NCI-H82 treated with DMSO at 0.1 percent for 48 hours (cell line): ENCODE results near the gene PTPRN.
"Not testable (repeated sequence)": the region's sequence is repeated elsewhere in the genome, so short reads cannot be mapped to it uniquely, and the experiment has no call there.

Experiments
- DNase-seq: peaks from one replicate; lab custom pipeline; 2025; ENCODE audit not compliant: unreplicated experiment; lab: John Stamatoyannopoulos, UW

PTPRN gene

DNA sequence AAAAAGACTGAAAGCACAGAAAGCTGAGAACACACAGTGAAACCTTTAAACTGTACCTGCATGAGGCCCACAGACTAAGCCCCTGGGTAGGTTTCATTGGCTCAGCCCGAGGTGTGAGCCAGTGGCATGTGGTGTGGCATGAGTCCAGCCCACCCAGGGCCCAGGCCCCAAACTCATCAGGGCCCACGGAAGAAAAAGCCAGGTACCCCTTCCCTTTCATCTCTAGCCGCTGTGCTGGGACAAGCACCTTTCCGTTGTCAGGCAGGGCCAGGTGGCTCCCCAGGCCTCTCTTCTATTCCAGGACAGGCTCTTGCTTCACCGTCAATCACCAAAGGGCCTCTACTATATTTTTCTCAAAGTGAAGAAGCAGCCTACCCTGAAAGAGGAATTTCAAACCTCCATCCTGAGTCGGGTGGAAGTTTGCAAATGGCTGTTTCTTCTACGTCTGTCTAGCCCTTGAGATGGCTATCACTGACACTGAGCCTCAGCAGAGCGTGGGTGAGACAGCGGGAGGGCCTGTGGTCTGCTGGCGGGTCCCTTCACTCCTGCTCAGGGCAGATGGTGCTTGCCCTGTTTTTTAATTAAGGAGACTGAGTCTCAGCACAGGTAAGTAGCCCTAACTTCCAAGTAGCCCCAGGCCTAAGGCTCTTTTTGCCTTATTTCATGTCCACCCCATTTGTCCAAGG is 21.5 kb downstream of the PTPRN start:
- no peak for DNase-seq

DNA sequence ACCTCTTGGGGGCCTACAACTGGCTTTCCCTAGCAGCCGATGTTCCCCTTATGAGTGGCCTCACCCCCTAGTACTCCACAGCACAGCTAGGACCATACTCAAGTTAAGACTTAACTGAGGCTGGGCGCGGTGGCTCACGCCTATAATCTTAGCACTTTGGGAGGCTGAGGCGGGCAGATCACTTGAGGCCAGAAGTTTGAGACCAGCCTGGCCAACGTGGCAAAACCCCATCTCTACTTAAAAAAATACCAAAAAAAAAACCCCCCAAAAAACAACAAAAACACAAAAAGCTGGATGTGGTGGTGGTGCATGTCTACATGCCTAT is 22.1 kb downstream of the PTPRN start:
- DNase-seq: not testable (repeated sequence)

DNA sequence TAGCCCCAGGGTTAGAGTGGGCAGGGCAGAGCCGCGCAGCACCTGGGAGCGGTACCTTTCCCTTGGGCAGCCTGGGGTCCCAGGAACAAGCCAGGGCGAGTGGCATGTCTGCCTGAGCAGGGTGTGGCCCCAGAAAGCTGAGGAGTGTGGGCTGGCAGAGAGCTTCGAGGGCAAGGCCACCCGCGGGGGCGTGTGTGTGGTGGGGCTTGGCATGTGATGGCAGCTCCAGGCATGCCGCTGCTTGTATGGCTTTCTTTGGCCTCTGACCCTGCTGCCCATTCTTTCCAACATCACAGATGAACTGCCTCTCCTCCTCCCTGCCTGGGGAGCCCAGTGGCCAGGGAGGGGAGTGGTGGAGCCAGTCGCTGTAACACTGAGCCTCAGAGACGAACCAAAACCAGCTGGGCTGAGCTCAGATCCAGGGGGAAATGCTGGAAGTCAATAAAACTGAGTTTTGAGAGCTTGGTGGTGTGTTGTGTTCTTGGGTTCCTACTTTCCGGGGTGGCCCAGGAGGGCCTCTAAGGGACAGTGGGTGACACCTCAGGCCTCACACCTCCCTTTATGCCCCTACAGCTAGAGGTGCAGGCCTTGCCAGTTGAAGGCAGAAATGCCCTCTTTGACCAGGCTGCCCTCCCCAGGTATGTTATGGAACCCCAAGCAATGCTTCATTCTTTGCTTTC is 22.6 kb downstream of the PTPRN start:
- no peak for DNase-seq

DNA sequence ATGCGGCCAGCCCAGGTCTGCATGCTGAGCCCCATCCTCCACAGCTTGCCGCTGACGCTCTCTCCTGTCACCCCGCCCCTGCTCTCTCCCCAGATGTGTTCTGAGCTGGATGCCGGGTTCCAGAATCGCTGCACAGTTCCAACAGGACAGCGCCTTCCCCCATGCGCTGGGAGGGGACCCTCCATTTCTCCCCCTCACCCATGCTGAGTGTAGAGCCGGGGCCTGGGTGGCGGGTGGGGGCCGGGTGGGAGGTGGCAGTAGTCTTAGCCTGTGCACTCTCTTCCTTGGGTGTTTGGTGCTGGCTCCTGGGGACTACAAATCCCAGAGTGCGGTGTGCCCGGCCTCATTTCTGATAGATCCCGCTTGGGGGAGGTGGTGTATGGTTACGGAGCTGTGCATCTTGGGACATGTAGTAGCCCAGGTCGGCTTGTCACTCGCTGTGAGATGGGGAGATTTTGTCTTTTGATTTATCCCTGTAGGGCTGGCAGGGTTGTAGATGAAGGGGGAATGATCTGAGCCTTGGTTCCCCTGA is 23.2 kb downstream of the PTPRN start:
- DNase-seq: no peak

GRCh38 chr2:219285373-219285735 is 23.8 kb downstream of the PTPRN start:
- DNase-seq: no peak

- DNase-seq: no peak
These were observed 24.5 kb downstream of the PTPRN start for GRCh38 chr2:219284501-219285372.

DNA sequence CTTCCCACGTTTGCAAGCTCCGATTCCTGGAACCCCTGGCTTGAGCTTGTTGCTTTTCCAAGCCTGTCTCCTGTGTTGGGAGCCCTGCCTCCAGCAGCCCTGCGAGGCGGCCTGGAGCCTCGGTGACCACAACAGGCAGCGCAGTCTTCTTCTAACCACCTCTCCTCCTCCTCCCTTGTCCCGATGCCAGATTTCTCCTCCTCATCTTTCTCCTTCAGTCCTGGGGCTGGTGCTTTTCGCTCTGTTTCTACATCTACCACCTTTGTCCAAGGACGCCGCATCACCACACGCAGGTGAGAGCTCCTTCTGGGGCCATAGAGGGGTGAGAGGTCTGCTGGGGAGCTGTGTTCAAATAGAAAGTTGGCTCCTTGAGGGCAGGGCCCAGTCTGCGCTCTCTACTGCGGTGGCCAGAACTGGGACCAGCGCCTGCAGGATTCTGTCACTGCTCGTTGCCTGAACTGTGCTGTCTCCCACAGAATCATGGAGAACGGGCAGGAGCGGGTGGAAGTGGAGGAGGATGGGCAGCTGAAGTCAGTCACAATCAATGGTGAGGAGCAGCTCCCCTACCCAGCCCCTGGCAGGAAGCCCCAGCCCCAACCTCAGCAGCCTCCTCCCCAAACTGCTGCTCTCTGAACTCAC is 26.1 kb downstream of the PTPRN start:
- DNase-seq: no peak

- DNase-seq: no peak
These were observed 26.8 kb downstream of the PTPRN start for GRCh38 chr2:219282375-219282774.

- no peak for DNase-seq
These were observed 27.6 kb downstream of the PTPRN start for GRCh38 chr2:219281588-219281987.

DNA sequence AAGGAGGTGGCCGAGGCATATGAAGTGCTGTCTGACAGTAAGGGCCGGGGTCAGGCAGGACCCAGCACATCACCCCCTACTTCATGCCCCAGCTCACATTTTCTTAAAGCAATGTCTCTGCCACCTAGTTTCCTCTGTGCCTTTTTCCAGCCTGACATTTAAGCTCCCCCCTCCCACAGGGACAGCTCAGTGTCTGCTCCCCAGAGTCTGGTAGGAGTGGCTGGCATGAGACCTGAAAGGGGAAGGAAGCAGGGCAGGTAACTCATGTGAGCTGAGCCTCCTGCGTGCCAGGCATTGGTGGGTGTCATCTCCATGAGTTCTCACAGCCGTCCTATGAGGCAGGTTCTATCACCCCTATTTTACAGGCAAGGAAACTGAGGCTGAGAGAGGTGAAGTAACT is 28.6 kb downstream of the PTPRN start:
- DNase-seq: no peak

DNA sequence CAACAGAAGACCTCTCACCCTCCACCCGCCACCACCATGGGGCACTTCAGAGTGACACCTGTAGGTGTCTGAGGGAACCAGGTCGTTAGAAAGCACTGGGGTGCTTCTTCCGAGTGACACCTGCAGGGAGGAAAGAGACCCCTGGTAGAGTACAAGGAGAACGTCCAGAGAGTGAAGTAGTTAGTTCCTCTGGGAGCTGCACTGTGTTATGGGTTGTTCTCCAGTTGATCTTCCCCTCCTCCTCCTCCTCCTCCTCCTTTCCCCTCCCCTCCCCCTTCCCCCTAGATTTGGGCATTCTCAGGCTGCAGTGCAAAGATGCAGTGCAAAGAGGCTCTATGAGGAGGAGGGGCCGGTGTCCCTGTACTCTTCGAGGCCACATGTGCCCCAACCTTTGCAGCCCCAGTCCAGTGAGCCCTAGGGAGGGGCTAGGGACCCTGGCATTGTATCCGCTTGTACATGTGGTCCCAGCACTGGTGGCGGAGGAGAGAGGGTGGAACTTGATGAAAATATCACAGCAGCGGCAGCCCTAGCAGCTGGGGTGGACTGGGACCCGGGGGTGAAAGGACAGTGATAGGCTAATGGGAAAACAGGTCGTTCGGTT is 29.2 kb downstream of the PTPRN start:
- DNase-seq: no peak

- DNase-seq: peak; percentile 96
These were observed 29.9 kb downstream of the PTPRN start, which contains the start of gene DNAJB2 for GRCh38 chr2:219279151-219279915. DNAJB2 (plus strand) TSS chr2:219279366; CDS start chr2:219279834, 468 bp downstream.

GRCh38 chr2:219278655-219279150 is 30.5 kb downstream of the PTPRN start:
- no peak for DNase-seq

DNA sequence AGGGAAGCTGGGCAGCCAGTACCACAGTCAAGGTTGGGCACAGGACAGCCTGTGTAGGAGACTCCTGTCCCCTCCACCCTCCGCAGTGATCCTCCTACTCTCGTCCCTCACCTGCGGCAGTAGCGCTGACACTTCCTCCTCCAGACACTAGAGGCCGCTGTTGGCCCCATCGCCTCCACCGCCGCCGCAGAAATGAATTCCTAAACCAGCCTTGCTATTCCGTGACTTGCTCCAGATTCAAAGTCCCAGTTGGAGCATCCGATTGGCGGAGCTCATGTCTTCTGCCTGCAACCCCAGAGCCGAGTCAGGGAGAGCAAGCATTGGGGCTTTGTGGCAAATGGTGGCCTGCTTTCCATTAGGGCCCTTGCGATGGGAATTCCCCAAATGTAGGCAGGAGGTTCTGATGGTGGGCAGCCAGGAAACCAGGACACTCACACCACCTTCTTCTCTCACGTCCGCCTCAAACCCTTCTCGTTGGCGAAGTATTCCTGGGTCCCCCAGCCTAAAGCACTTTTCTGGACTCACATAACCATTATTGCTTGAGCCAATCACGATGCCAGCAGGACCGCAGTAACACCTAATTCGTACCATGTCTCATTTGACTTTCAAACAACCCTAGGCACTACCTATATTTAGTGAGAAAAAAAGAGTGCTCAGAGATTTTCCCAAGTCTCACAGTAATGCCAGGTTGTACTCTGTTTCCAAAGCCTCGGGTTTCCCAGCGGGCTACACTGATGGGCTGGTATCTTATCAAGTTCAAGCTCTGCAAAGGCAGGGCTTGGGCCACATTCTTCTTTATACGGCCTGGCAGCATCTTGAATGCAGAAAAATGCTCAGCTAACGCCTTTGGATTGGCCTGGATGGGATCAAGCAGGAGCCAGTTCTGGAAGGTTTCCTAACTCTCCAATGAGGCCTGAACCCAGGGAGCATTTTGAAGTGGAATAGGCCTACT is 31.2 kb downstream of the PTPRN start:
- DNase-seq: peak; percentile 74

DNA sequence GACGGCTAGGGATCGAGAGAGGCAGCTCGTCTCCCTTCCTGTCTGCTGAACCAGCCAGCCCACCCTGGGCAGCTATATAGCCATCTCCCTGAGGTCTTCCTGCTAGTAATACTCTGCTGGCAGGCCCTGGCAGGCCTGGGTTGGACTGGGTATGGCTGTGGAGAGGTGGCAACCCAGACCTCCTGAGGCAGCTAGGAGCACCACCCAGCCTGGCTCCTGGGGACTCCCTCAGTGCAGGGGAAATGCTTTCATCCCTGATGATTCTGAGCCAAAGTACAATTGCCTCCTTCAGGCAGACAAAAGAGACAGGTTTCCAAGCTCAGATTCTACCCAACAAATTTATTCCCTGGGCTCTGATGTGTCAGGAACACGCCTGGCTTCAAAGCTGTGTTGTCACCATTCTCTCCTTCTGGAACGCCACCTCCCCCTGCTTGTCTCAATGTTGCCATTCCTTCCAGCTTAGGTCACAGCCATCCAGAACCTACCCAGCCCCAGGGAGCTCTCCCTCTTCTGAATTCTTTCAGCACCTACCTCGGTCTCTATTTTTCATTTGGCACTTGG is 34.8 kb downstream of the PTPRN start:
- no peak for DNase-seq

DNA sequence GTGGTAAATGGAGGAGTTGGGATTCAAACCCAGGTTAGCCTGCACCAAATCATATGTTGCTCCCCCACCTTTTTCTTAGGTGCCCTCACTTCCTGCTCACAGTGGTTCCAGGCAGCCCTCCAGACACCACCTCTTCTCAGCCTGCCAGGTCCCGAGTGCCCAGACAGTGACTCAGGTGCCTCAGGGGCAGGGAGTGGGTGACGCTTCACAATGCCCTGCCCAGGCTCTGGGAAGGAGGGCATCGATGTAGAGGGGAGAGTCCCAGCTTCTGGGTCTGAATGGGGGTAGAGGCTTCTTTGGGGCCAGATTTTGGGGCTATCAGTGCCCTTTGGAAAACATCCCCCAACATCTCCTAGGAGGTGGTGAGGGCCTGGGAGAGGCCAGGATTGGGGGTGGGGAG is 35.3 kb downstream of the PTPRN start:
- DNase-seq: no peak

DNA sequence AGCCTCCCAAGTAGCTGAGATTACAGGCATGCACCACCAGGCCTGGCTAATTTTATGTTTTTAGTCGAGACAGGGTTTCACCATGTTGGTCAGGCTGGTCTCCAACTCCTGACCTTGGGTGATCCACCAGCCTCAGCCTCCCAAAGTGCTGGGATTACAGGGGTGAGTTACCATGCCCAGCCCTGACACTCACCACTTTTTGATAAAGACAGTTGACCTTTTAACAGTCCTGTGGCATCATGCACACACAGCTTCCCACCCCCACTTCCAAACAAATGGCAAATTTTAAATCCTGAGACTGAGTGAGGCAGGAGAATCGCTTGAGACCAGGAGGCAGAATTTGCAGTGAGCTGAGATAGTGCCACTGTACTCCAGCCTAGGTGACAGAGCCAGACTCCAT is 36.2 kb downstream of the PTPRN start:
- DNase-seq: no peak

DNA sequence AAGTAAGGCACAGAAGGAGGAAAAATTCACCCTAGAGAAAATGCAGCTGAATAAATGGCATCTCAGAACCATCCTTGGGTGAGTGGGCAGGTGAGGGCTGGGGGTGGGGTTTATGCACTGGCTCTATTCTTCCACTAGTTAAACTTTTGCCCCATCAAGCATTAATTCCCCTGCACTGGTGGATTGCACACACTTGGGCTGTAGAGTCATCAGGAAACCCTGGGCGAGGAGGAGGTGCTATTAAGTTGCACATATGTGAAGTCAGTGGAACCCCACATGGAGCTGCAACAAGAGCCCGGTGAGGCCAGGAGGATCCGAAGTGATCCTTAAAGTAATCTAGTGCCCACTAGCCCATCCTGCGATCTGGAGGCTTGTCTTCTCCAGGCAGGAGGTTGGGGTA is 36.8 kb downstream of the PTPRN start:
- DNase-seq: no peak
